Measurements from ENCODE around the gene LMO2. TPM values are rescaled to one million over a fixed set of nuclear protein-coding genes. Genes with fewer than 3 reads are reported as not detected.
"Not testable (repeated sequence)": the region's sequence is repeated elsewhere in the genome, so short reads cannot be mapped to it uniquely, and the experiment has no call there.

Gene LMO2
- total RNA-seq, 4 donors from 2014 or later, result 22.4 to 45.2 (median 29.9) TPM

DNA sequence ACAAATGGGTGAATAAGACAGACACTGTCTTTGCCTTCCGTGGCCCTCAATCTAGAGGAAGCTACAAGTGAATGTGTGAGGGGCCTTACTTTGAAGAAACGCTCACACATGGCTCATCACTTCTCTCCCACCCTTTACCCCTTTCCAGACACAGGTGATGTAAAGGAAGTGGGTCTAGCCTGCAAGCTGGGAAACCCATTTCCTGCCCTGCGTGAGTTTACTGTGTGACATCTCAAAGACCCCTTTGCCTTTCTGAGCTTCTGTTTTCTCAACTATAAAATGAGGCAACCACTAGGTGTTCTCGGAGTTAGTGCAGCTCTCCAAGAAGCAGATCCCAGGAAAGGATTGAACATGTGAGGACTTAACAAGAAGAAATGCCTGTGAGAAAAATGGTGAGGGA, 43.1 kb upstream of the LMO2 start:
- DNase-seq, result no peak
- intact Hi-C loops (cut with DNase I; ENCODE audit: low total_unique reads), result no loop called here
- no peaks in the 10 kb centered on the region for H3K9me3 ChIP-seq
- H3K27ac ChIP-seq, result no peak overlapping the region
- H3K4me1 ChIP-seq, result no peaks in the 10 kb centered on the region
- no peaks in the 10 kb centered on the region for H3K36me3 ChIP-seq
- H3K4me3 ChIP-seq, result no peak overlapping the region
- H3K27me3 ChIP-seq, result no peaks in the 10 kb centered on the region
- TF ChIP-seq, protein P1, sequence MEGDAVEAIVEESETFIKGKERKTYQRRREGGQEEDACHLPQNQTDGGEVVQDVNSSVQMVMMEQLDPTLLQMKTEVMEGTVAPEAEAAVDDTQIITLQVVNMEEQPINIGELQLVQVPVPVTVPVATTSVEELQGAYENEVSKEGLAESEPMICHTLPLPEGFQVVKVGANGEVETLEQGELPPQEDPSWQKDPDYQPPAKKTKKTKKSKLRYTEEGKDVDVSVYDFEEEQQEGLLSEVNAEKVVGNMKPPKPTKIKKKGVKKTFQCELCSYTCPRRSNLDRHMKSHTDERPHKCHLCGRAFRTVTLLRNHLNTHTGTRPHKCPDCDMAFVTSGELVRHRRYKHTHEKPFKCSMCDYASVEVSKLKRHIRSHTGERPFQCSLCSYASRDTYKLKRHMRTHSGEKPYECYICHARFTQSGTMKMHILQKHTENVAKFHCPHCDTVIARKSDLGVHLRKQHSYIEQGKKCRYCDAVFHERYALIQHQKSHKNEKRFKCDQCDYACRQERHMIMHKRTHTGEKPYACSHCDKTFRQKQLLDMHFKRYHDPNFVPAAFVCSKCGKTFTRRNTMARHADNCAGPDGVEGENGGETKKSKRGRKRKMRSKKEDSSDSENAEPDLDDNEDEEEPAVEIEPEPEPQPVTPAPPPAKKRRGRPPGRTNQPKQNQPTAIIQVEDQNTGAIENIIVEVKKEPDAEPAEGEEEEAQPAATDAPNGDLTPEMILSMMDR (IDR thresholded peaks at IDR 0.05), result no peak
- TF ChIP-seq POLR2A (IDR thresholded peaks at IDR 0.05), result no peak

DNA sequence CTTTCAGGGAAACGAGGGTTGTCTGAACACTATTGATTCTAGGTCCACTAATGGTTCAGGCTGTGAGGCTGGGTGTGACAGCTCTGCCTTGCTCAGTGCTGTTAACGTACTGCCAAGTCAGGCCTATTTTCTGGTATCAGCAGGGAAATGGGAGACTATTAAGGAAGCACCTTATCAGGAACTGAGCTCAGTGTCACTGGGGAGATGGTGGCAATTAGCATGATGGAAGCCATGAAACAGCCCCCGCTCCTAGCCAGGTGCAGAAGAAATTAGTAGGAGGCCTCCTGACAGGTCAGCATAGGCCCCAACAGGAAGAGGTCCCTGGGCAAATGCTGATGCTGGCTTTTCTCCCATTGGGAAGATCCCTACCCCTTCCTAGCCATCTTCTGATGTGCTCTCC, 42.6 kb upstream of the LMO2 start:
- Histone ChIP-seq H3K4me3 (no peak overlapping the region), H3K36me3 (no peaks in the 10 kb centered on the region), H3K4me1 (no peaks in the 10 kb centered on the region), H3K9me3 (no peaks in the 10 kb centered on the region), H3K27ac (peak overlapping the region in 1 of 2 donors; percentile 33), H3K27me3 (no peaks in the 10 kb centered on the region)
- TF ChIP-seq, protein P1 (IDR thresholded peaks at IDR 0.05), result no peak
- TF ChIP-seq POLR2A (IDR thresholded peaks at IDR 0.05), result no peak
- intact Hi-C loops (cut with DNase I; ENCODE audit: low total_unique reads), result loop anchor here (5.0 kb wide), 1 partner anchor 1768 kb away; no protein-coding TSS in a partner anchor
- DNase-seq, result no peak

DNA sequence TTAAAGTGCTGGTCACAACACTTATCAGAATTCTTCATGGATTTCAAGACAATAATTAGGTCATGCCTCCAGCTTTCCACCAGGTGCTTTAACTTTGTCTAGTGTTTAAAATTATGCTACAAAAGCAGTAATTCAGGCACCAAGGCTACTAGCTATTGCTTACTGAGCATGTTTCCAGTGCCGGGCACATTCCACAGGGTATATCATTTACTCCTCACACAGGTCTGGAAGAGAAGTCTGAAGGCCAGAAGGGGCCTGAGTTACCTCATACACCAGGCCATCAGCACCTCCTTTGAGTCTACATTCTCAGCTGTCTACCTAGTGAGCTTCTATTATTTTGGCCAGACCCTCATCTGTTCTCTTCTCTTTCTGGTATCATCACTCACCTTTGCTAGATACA, 41.7 kb upstream of the LMO2 start:
- no peak for DNase-seq
- Histone ChIP-seq H3K36me3 (no peaks in the 10 kb centered on the region), H3K27ac (no peak overlapping the region), H3K4me3 (no peak overlapping the region), H3K4me1 (no peaks in the 10 kb centered on the region), H3K9me3 (no peaks in the 10 kb centered on the region), H3K27me3 (no peaks in the 10 kb centered on the region)
- no peak for TF ChIP-seq POLR2A (IDR thresholded peaks at IDR 0.05)
- TF ChIP-seq, protein P1 (IDR thresholded peaks at IDR 0.05), result no peak
- intact Hi-C loops (cut with DNase I; ENCODE audit: low total_unique reads), result loop anchor here (5.0 kb wide), 1 partner anchor 1769 kb away; no protein-coding TSS in a partner anchor

DNA sequence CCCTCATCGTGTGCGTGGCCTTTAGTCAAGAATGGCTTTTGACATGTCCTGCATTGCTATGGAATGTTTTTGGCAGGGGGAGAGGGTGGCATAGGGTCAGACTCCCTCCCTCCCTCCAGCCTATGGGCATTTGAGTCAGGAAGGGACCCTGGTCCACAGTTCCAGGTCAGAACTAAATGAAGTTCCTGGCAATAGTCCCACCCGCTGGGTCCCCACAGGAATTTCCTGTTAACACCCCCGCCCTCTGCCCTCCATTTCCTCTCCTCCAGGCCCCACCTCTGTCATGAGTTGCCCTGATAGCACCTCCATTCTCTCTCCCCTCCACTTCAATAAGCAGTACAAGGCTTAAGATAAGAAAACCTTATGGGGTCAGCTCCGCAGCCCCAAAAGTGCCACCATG, 40.8 kb upstream of the LMO2 start:
- no peak for TF ChIP-seq POLR2A (IDR thresholded peaks at IDR 0.05)
- TF ChIP-seq, protein P1 (IDR thresholded peaks at IDR 0.05), result no peak
- no peaks in the 10 kb centered on the region for H3K36me3 ChIP-seq
- H3K4me1 ChIP-seq, result no peaks in the 10 kb centered on the region
- no peaks in the 10 kb centered on the region for H3K9me3 ChIP-seq
- H3K27me3 ChIP-seq, result no peaks in the 10 kb centered on the region
- no peak overlapping the region for H3K4me3 ChIP-seq
- intact Hi-C loops (cut with DNase I; ENCODE audit: low total_unique reads), result loop anchor here (5.0 kb wide), 1 partner anchor 1770 kb away; no protein-coding TSS in a partner anchor
- DNase-seq, result no peak
- peak overlapping the region in 1 of 2 donors; percentile 27 for H3K27ac ChIP-seq

DNA sequence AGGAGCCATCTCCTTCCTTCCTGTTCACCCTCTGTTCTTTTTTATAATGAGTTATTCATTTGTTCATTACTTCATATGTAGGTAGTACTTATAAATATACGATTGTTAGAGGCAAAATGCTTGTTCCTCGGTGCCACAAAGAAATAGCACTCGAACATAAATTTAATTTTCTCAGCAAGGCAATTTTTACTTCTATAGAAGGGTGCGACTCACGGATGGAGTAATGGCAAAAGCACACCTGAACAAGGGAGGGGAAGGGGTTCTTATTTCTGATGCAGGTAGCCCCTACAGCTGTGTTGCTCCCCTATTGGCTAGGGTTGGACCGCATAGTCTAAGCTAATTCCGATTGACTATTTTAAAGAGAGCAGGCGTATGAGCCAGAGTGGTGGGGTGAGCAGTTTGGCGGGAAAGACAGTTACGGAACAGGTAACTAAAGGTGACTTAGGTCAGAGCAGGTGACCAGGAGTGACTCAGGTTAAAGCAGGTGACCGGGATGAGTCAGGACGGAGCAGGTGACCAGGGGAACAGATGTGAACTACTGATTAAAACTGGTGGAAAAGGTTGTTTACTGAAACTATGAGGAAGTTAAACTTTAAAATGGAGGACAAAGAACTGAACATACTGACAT, 40.0 kb upstream of the LMO2 start:
- H3K4me3 ChIP-seq, H3K27me3 ChIP-seq, DNase-seq, H3K9me3 ChIP-seq, H3K4me1 ChIP-seq, H3K36me3 ChIP-seq: not testable (repeated sequence)
- intact Hi-C loops (cut with DNase I; ENCODE audit: low total_unique reads), result loop anchor here (5.0 kb wide), 1 partner anchor 1770 kb away; no protein-coding TSS in a partner anchor
- H3K27ac ChIP-seq, result peak overlapping the region in 1 of 2 donors; percentile 79
